Hepatocyte (in vitro differentiated cells): ENCODE data around the gene PPP1R15A. TPM values are rescaled to one million over a fixed set of nuclear protein-coding genes. Genes with fewer than 3 reads are reported as not detected.

ENCODE experiments used
- DNase-seq: peaks from one replicate; pipeline ENCODE4 v3.0.0-alpha.2; 2016; ENCODE audit warnings: low spot score
- H2AFZ ChIP-seq: fragments of 200-600 bp; sonication (generic); 2 replicates; pipeline ENCODE4 v1.6.0; 2016; ENCODE audit warnings: antibody characterized with exemption, mild to moderate bottlenecking
- H3K27ac ChIP-seq: fragments of 200-600 bp; sonication (generic); 2 replicates; pipeline ENCODE4 v1.5.1; 2016; ENCODE audit warnings: mild to moderate bottlenecking
- H3K27me3 ChIP-seq: fragments of 200-600 bp; sonication (generic); 2 replicates; pipeline ENCODE4 v1.6.1; 2016
- H3K36me3 ChIP-seq: fragments of 200-600 bp; sonication (generic); replicated peaks from 2 replicates; pipeline ENCODE4 v1.5.1; 2016; ENCODE audit warnings: low read depth; ENCODE audit not compliant: insufficient read depth
- H3K4me1 ChIP-seq: fragments of 200-600 bp; sonication (generic); 2 replicates; pipeline ENCODE4 v1.5.1; 2016; ENCODE audit warnings: mild to moderate bottlenecking, moderate library complexity; ENCODE audit not compliant: insufficient read depth
- H3K4me2 ChIP-seq: fragments of 200-600 bp; sonication (generic); 2 replicates; pipeline ENCODE4 v1.6.0; 2016
- H3K4me3 ChIP-seq: fragments of 200-600 bp; sonication (generic); 2 replicates; pipeline ENCODE4 v1.5.1; 2016; ENCODE audit warnings: mild to moderate bottlenecking
- H3K79me2 ChIP-seq: fragments of 200-600 bp; sonication (generic); 2 replicates; pipeline ENCODE4 v1.6.0; 2017; ENCODE audit warnings: mild to moderate bottlenecking
- H3K9me2 ChIP-seq: fragments of 200-600 bp; sonication (generic); replicated peaks from 2 replicates; pipeline ENCODE4 v1.6.0; 2017; ENCODE audit warnings: mild to moderate bottlenecking; ENCODE audit not compliant: insufficient read depth
- H3K9me3 ChIP-seq: fragments of 200-600 bp; sonication (generic); 2 replicates; pipeline ENCODE4 v1.5.1; 2016; ENCODE audit warnings: low read depth, mild to moderate bottlenecking
- H4K20me1 ChIP-seq: fragments of 200-600 bp; sonication (generic); 2 replicates; pipeline ENCODE4 v1.6.0; 2016; ENCODE audit warnings: mild to moderate bottlenecking; ENCODE audit not compliant: insufficient read depth, poor library complexity, severe bottlenecking
- CTCF ChIP-seq: fragments of 200-600 bp; sonication (generic); IDR thresholded peaks from 2 replicates; pipeline ENCODE4 v1.5.1; 2016; ENCODE audit warnings: antibody characterized with exemption, mild to moderate bottlenecking; ENCODE audit not compliant: poor library complexity
- EZH2 ChIP-seq: fragments of 200-600 bp; sonication (generic); IDR thresholded peaks from 2 replicates; pipeline ENCODE4 v1.6.1; 2016; ENCODE audit warnings: antibody characterized with exemption, mild to moderate bottlenecking, borderline replicate concordance
- EZH2phosphoT487 ChIP-seq: fragments of 200-600 bp; sonication (generic); IDR thresholded peaks from one replicate; pipeline ENCODE4 v1.6.1; 2018; ENCODE audit warnings: antibody characterized with exemption, mild to moderate bottlenecking, low read depth, moderate library complexity; ENCODE audit not compliant: unreplicated experiment, severe bottlenecking
- WGBS: methylation state at CpG from one replicate; pipeline ENCODE4 v1.1.6; 2016; ENCODE audit warnings: low lambda C conversion rate; ENCODE audit errors: missing lambda C conversion rate; 5-methylcytosine and 5-hydroxymethylcytosine counted together
- polyA plus RNA-seq: library from polyadenylated mRNA; unstranded; fragments of >200 nt; fragmentation: Nextera tagmentation; extraction: Ambion mirVana; gene quantifications from 2 replicates; pipeline ENCODE4 v1.2.1, GENCODE V29; 2016
- total RNA-seq: library from RNA; depleted of rRNA; stranded (reverse); fragments of >200 nt; gene quantifications from 2 replicates; pipeline ENCODE4 v1.2.3, GENCODE V29; 2014

Gene PPP1R15A
- total and polyA plus RNA-seq, 2 experiments from 2014 or later, result 83.1 to 172 TPM

- Histone ChIP-seq H3K36me3 (no peaks in the 10 kb centered on the region), H3K4me2 (no peak overlapping the region), H2AFZ (no peak overlapping the region), H3K9me3 (no peaks in the 10 kb centered on the region), H3K27ac (no peak overlapping the region), H3K79me2 (no peaks in the 10 kb centered on the region), H3K4me3 (no peak overlapping the region), H3K4me1 (no peaks in the 10 kb centered on the region), H3K9me2 (no peaks in the 10 kb centered on the region), H3K27me3 (no peaks in the 10 kb centered on the region), H4K20me1 (no peaks in the 10 kb centered on the region)
- no peak for TF ChIP-seq EZH2phosphoT487
- no peak for TF ChIP-seq EZH2
- WGBS, result 96% methylated on average over 2 of the region's 2 CpGs
- no peak for DNase-seq
These were observed 38.6 kb downstream of the PPP1R15A start for GRCh38 chr19:48910803-48911202.

GRCh38 chr19:48913114-48913889 is 41.1 kb downstream of the PPP1R15A start:
- TF ChIP-seq EZH2phosphoT487 (no peak), EZH2 (no peak), CTCF (no peak)
- H3K36me3 ChIP-seq, result no peaks in the 10 kb centered on the region

GRCh38 chr19:48914181-48914580 is 42.0 kb downstream of the PPP1R15A start:
- no peak overlapping the region for H3K4me2 ChIP-seq
- H3K36me3 ChIP-seq, result no peaks in the 10 kb centered on the region
- H3K4me3 ChIP-seq, result no peak overlapping the region
- TF ChIP-seq EZH2, result no peak
- no peak for TF ChIP-seq EZH2phosphoT487
- no peak for TF ChIP-seq CTCF
- H3K27me3 ChIP-seq, result no peaks in the 10 kb centered on the region
- H3K27ac ChIP-seq, result no peak overlapping the region
- DNase-seq, result no peak
- H4K20me1 ChIP-seq, result no peaks in the 10 kb centered on the region
- H3K79me2 ChIP-seq, result no peaks in the 10 kb centered on the region
- 97% methylated on average over 8 of the region's 8 CpGs for WGBS
- no peaks in the 10 kb centered on the region for H3K9me3 ChIP-seq
- H3K9me2 ChIP-seq, result no peaks in the 10 kb centered on the region
- no peak overlapping the region for H2AFZ ChIP-seq
- no peaks in the 10 kb centered on the region for H3K4me1 ChIP-seq

More at GRCh38 chr19:48913114-48913889, 41.1 kb downstream of the PPP1R15A start:
- no peak for DNase-seq
- Histone ChIP-seq H3K4me3 (no peak overlapping the region), H2AFZ (no peak overlapping the region), H4K20me1 (no peaks in the 10 kb centered on the region), H3K9me2 (no peaks in the 10 kb centered on the region), H3K27me3 (no peaks in the 10 kb centered on the region), H3K9me3 (no peaks in the 10 kb centered on the region), H3K27ac (no peak overlapping the region), H3K4me1 (no peaks in the 10 kb centered on the region), H3K79me2 (no peaks in the 10 kb centered on the region), H3K4me2 (no peak overlapping the region)
- 94% methylated on average over 9 of the region's 9 CpGs for WGBS

GRCh38 chr19:48915757-48916156 is 43.5 kb downstream of the PPP1R15A start:
- H3K27ac ChIP-seq, result no peak overlapping the region
- H3K4me3 ChIP-seq, result no peak overlapping the region
- H3K9me2 ChIP-seq, result no peaks in the 10 kb centered on the region
- no peaks in the 10 kb centered on the region for H3K36me3 ChIP-seq
- H2AFZ ChIP-seq, result no peak overlapping the region
- DNase-seq, result no peak
- no peak for TF ChIP-seq EZH2phosphoT487
- TF ChIP-seq CTCF, result no peak
- no peak for TF ChIP-seq EZH2
- WGBS, result 83% methylated on average over 8 of the region's 8 CpGs
- no peaks in the 10 kb centered on the region for H3K4me1 ChIP-seq
- H3K4me2 ChIP-seq, result no peak overlapping the region
- no peaks in the 10 kb centered on the region for H3K9me3 ChIP-seq
- H3K79me2 ChIP-seq, result no peaks in the 10 kb centered on the region
- H4K20me1 ChIP-seq, result no peaks in the 10 kb centered on the region
- H3K27me3 ChIP-seq, result no peaks in the 10 kb centered on the region
